K562 (cell line): ENCODE data around the gene IL7R. TPM values are rescaled to one million over a fixed set of nuclear protein-coding genes. Genes with fewer than 3 reads are reported as not detected.

ENCODE experiments used
- MAZ ChIP-seq, 2 experiments: fragments of 450-650 bp in 1 of 2; sonication (generic) in 1 of 2; formaldehyde crosslinking; IDR thresholded peaks in 1 of 2; conservative IDR thresholded peaks in 1 of 2; 2 replicates each; pipeline versions ENCODE4 v1.4.0 to v1.5.0; 2020; ENCODE audit warnings: mild to moderate bottlenecking in 1 of 2, missing genetic modification reagents in 1 of 2
- polyA plus RNA-seq, 8 experiments: library from polyadenylated mRNA; depleted of rRNA in 4 of 8; stranded (reverse) in 5 of 8; unstranded in 3 of 8; fragments of >200 nt; fragmentation: Nextera tagmentation in 2 of 8; fragmentation: Illumina TruSeq in 1 of 8; extraction: Ambion mirVana in 2 of 8; extraction: Trizol in 1 of 8; gene quantifications; 2 replicates each; pipeline versions ENCODE4 v1.2.1 to v1.2.3, GENCODE V29; 2011 to 2014; ENCODE audit warnings: inconsistent platforms in 1 of 8, missing spikeins in 1 of 8
- total RNA-seq, 7 experiments: library from RNA; depleted of rRNA in 6 of 7; stranded (reverse); fragments of >200 nt in 6 of 7; fragmentation: Illumina TruSeq in 2 of 7; extraction: Trizol in 2 of 7; gene quantifications; 2 replicates each; pipeline versions ENCODE4 v1.2.1 to v1.2.3, GENCODE V29; 2011 to 2021; ENCODE audit warnings: low replicate concordance in 1 of 7
- TF ChIP-seq, protein P1 (sequence below), 2 experiments: fragments of 450-650 bp; IDR thresholded peaks; 2 replicates each; pipeline ENCODE4 v1.6.1; 2016; ENCODE audit warnings: mild to moderate bottlenecking in 2 of 2, borderline replicate concordance in 1 of 2, low read depth in 1 of 2, moderate library complexity in 1 of 2
- TF ChIP-seq, protein P2 (sequence below): sonication (generic); formaldehyde crosslinking; IDR thresholded peaks from 2 replicates; pipeline ENCODE4 v1.5.0; 2020; ENCODE audit warnings: missing genetic modification reagents

The IL7R gene
- total and polyA plus RNA-seq, 9 of the 15 experiments (the other 6 are each of a cell fraction or from before 2014, with no cell fraction given): 0.04 to 0.98 (median 0.09) TPM; not detected in 3

DNA sequence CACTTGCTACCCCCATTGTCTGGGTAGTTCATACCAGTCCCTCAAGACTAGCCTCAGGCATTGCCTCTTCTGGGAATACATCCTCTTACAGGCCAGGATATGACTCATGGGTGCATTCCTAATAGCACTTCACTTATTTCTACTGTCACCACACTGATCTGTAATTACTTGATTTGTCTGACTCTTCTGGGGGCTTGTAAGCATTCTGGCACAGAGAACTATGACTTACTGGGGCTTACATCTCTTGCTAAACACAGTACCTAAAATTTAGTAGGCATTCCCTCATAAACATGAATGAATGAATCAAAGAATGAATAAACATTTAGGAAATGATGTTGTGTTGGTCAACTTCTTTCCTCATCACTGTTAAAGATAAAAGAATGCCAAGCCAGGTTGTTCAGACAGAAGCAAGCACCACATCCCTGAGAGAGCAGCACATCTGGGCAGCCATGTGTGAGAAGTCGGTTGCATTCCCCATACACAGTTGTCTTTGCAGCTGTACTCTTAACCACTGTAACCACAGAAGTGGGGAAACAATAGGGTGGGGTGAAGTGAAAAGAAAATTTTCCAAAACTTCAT is 27.6 kb downstream of the IL7R start (continued):
- TF ChIP-seq, protein P1, sequence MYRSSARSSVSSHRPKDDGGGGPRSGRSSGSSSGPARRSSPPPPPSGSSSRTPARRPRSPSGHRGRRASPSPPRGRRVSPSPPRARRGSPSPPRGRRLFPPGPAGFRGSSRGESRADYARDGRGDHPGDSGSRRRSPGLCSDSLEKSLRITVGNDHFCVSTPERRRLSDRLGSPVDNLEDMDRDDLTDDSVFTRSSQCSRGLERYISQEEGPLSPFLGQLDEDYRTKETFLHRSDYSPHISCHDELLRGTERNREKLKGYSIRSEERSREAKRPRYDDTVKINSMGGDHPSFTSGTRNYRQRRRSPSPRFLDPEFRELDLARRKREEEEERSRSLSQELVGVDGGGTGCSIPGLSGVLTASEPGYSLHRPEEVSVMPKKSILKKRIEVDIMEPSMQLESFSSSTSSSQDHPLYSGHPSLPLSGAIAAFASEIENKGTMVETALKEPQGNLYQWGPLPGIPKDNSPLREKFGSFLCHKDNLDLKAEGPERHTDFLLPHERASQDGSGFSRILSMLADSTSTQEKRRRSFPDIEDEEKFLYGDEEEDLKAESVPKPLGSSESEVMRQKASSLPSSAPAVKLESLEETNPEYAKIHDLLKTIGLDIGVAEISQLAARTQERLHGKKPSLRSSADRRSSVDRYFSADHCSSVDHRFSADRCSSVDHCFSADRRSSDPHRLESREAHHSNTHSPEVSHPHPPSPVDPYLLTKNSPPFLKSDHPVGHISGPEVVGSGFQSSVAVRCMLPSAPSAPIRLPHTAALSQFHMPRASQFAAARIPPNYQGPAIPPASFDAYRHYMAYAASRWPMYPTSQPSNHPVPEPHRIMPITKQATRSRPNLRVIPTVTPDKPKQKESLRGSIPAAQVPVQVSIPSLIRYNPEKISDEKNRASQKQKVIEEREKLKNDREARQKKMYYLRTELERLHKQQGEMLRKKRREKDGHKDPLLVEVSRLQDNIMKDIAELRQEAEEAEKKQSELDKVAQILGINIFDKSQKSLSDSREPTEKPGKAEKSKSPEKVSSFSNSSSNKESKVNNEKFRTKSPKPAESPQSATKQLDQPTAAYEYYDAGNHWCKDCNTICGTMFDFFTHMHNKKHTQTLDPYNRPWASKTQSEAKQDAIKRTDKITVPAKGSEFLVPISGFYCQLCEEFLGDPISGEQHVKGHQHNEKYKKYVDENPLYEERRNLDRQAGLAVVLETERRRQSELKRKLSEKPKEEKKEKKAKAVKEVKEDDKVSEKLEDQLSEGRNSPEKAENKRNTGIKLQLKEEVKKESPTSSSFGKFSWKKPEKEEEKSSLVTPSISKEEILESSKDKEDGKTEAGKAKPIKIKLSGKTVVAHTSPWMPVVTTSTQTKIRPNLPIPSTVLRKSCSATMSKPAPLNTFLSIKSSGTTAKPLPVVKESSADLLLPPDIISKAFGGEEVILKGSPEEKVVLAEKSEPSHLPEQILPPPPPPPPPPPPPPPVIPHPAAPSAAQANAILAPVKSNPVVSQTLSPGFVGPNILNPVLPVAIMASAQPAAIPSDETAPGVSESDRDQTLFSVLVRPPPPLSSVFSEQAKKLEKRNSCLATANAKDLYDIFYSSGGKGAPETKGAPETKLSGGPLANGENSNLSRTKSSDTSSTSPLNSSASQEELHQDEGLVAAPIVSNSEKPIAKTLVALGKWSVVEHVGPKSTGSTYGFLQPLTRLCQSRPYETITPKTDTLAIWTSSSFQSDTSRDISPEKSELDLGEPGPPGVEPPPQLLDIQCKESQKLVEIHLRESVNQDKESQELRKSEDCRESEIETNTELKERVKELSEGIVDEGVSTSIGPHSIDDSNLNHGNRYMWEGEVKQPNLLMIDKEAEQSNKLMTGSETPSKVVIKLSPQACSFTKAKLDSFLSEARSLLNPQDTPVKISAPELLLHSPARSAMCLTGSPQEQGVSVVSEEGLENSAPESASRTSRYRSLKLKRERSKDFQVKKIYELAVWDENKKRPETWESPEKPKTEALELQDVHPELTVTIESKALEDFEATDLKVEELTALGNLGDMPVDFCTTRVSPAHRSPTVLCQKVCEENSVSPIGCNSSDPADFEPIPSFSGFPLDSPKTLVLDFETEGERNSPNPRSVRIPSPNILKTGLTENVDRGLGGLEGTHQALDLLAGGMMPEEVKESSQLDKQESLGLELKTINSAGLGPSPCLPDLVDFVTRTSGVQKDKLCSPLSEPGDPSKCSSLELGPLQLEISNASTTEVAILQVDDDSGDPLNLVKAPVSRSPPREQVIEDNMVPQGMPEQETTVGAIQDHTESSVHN (IDR thresholded peaks at IDR 0.05; ENCODE audit: borderline replicate concordance in 1 of 2, low read depth in 1 of 2): no peak
- no peak for TF ChIP-seq MAZ (CRISPR knock-in tag; conservative IDR thresholded peaks at IDR 0.05 in 1 of 2, IDR thresholded peaks at IDR 0.05 in 1 of 2)
- TF ChIP-seq, protein P2, sequence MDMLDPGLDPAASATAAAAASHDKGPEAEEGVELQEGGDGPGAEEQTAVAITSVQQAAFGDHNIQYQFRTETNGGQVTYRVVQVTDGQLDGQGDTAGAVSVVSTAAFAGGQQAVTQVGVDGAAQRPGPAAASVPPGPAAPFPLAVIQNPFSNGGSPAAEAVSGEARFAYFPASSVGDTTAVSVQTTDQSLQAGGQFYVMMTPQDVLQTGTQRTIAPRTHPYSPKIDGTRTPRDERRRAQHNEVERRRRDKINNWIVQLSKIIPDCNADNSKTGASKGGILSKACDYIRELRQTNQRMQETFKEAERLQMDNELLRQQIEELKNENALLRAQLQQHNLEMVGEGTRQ (CRISPR knock-in tag): no peak
